H1 (cell line): Measurements from ENCODE around the gene NCLN.

Experiments
- CTCF ChIP-seq, 3 experiments: IDR thresholded peaks; 1 replicate in 2 of 3; 2 replicates in 1 of 3; pipeline versions ENCODE4 v1.5.1 to v1.6.1; 2011; ENCODE audit warnings: low read length in 3 of 3, mild to moderate bottlenecking in 3 of 3, inconsistent platforms in 2 of 3, low read depth in 1 of 3, moderate library complexity in 1 of 3; ENCODE audit not compliant: insufficient read depth in 1 of 3; ENCODE audit errors: control extremely low read depth in 1 of 3
- EP300 ChIP-seq, 2 experiments: IDR thresholded peaks; 1 replicate in 1 of 2; 2 replicates in 1 of 2; pipeline ENCODE4 v1.6.1; 2011 to 2012; ENCODE audit warnings: low read depth in 2 of 2, low read length in 2 of 2, mild to moderate bottlenecking in 2 of 2, borderline replicate concordance in 1 of 2, inconsistent platforms in 1 of 2, moderate library complexity in 1 of 2
- JUN ChIP-seq: IDR thresholded peaks from 2 replicates; pipeline ENCODE4 v1.6.1; 2011; ENCODE audit warnings: low read depth, mild to moderate bottlenecking, improper control_type of control experiment, low read length
- MAX ChIP-seq: IDR thresholded peaks from 2 replicates; pipeline ENCODE4 v1.6.1; 2012; ENCODE audit warnings: inconsistent platforms
- SIRT6 ChIP-seq: IDR thresholded peaks from one replicate; pipeline ENCODE4 v1.7.1; 2012; ENCODE audit warnings: low read length, inconsistent platforms
- TEAD4 ChIP-seq: IDR thresholded peaks from 2 replicates; pipeline ENCODE4 v1.6.1; 2012; ENCODE audit warnings: low read depth, low read length, inconsistent platforms, mixed read lengths

- TF ChIP-seq SIRT6 = no peak
- TF ChIP-seq EP300 (IDR thresholded peaks at IDR 0.05; ENCODE audit: borderline replicate concordance in 1 of 2, low read depth in 2 of 2, low read length in 2 of 2) = no peak
- TF ChIP-seq JUN = no peak
- no peak for TF ChIP-seq MAX
- TF ChIP-seq TEAD4 = no peak
- TF ChIP-seq CTCF (IDR thresholded peaks at IDR 0.05; ENCODE audit: control extremely low read depth in 1 of 3, insufficient read depth in 1 of 3, low read depth in 1 of 3, low read length in 3 of 3) = no peak
Measured at GRCh38 chr19:3245050-3245449, 59.3 kb downstream of the NCLN start.
